GM21381 (cell line): ENCODE data around the gene ERVK3-1.
"Not testable (repeated sequence)": the region's sequence is repeated elsewhere in the genome, so short reads cannot be mapped to it uniquely, and the experiment has no call there.

Source experiments
- ATAC-seq: cut with Tn5 transposase; IDR thresholded peaks from one replicate; pipeline ENCODE4 v1.9.1; 2021; ENCODE audit warnings: mild to moderate bottlenecking, moderate library complexity; ENCODE audit not compliant: unreplicated experiment

The ERVK3-1 gene, protein sequence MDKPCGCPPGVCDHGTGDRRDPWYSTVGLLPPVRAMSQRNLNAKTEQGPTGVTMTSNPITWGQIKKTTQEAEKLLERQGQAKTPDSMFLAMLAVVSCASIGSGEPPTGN

GRCh38 chr19:58305065-58305931 is at the start of gene ERVK3-1:
TSS of gene ERVK3-1 (plus strand) at chr19:58305377. CDS start at chr19:58312169, 6,792 bp downstream.
- ATAC-seq = peak; percentile 95

GRCh38 chr19:58258259-58258658 is 46.9 kb upstream of the ERVK3-1 start:
- not testable (repeated sequence) for ATAC-seq

GRCh38 chr19:58261600-58261967 is 43.6 kb upstream of the ERVK3-1 start:
- no peak for ATAC-seq

DNA sequence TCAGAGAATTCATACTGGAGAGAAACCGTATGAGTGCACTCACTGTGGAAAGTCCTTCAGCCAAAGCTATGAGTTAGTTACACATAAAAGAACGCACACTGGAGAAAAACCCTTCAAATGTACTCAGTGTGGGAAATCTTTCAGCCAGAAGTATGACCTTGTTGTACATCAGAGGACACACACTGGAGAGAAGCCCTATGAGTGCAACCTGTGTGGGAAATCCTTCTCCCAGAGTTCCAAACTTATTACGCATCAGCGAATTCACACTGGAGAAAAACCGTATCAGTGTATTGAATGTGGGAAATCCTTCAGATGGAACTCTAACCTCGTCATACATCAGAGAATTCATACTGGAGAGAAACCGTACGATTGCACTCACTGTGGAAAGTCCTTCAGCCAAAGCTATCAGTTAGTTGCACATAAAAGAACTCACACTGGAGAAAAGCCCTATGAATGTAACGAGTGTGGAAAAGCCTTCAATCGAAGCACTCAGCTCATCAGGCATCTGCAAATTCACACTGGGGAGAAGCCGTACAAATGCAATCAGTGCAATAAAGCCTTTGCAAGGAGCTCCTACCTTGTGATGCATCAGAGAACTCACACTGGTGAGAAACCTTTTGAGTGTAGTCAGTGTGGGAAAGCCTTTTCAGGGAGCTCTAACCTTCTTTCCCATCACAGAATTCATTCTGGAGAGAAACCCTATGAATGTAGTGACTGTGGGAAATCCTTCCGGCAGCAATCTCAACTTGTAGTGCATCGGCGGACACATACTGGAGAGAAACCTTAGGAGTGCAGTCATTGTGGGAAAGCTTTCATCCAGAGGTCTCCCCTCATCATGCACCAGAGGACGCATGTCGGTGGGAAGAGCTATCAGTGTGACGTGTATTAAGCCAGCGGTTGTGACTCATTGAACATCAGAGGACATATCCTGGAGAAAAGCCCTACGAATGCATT is 42.9 kb upstream of the ERVK3-1 start:
- no peak for ATAC-seq

DNA sequence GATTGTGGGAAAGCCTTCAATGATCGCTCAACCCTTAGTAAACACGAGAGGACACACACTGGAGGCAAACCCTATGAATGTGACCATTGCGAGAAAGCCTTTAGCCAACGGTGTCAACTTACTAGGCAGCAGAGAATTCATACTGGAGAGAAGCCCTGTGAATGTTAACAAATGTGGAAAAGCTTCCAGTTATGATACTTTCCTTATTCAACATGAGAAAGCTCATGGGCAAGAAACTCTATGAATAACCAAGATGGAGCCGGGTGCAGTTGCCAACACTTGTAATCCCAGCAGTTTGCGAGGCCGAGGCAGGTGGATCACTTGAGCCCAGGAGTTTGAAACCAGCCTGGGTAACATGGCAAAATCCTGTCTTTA is 42.3 kb upstream of the ERVK3-1 start:
- no peak for ATAC-seq

DNA sequence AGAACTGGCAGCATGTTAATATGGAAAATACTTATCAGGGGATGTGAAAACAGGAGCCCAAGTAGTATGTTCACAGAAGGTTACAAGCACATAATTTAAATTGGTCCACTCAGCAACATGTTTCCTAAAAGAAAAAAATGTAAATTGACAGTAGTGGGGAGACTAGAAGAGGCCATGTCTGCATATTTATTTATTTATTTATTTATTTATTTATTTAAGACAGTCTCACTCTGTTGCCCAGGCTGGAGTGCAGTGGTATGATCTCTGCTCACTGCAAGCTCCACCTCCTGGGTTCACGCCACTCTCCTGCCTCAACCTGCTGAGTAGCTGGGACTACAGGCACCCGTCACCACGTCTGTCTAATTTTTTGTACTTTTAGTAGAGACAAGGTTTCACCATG is 40.1 kb upstream of the ERVK3-1 start:
- ATAC-seq = no peak

DNA sequence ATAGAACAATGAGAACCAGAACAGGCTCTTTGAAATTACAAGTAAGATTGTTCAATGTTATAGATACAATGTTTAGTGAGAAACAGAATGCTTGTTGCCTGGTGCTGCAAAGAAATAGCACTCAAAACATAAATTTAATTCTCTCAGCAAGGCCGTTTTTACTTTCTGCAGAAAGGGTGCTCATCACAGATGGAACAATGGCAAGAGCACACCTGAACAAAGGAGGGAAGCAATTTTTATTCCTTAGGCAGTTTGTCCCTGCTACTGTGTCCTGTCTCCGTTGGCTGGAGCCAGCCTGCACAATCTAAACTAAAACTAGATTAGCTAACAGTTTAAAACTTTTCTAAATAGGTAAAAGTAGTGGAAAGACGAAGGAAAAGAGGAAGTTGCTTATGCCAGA is 36.8 kb upstream of the ERVK3-1 start:
- no peak for ATAC-seq

- ATAC-seq = no peak
These were observed 30.4 kb upstream of the ERVK3-1 start for GRCh38 chr19:58274771-58275201.

GRCh38 chr19:58275564-58275963 is 29.6 kb upstream of the ERVK3-1 start:
- ATAC-seq = no peak

GRCh38 chr19:58277197-58277596 is 28.0 kb upstream of the ERVK3-1 start:
- ATAC-seq = no peak

DNA sequence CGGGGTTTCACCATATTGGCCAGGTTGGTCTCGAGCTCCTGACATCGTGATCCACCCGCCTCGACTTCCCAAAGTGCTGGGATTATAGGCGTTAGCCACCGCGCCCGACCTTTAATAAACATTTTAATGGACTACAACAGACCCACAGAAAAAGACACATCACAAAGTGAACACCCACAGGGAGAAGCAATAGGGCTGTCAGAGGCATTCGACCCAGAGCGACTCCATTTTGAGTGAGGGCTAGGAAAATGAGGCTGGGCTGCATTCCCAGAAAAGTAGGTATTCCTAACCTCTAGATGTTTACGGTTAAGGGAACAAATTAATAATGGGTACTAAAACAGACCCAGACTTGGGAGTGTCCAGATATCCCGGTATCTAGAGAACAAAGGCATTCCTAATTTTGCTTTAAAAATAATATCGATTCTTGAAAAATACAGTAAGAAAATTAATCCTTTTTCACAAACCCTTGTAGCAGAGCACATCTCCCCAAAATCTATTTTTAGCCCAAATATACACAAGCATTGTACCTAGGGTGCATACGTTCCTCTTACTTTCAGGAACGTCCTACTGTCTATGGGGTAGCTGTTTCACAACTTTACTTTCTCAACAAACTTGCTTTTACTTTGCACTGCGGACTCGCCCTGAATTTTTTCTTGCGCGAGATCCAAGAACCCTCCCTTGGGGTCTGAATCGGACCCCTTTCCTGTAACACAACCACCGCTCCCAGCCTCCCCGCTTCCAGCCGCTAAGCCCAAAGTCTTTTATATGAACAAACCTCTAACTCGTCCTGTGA is 27.2 kb upstream of the ERVK3-1 start:
- ATAC-seq = no peak

DNA sequence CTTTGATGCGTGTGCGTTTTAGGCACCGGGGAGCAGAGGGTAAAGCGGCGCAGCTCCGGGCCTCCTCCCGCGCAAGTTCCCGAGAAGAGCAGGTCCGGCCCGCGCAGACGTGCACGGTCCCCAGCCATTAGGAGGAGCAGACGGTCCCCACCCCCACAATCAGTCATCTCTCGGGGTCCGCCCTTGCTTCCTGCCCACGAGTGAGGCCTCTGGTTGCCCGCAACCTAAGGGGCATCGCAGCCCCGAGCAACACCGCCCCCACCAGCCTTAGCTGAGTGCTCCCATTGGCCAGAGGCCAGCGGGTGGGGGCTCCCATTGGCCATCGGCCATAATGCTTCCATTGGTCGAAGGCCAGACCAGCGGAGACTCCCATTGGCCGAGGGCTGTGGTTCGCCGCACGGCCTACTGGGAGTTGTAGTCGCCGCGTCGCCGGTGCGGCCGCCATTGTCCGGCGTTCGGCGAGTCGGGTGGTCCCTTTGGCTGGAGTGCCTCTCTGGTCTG is 26.6 kb upstream of the ERVK3-1 start, which contains the start of gene ZNF8:
TSS of gene ZNF8 (plus strand) at position 415 of the 501 bp plus-strand sequence. CDS start 127 bp downstream, outside the sequence.
- peak; percentile 95 for ATAC-seq

DNA sequence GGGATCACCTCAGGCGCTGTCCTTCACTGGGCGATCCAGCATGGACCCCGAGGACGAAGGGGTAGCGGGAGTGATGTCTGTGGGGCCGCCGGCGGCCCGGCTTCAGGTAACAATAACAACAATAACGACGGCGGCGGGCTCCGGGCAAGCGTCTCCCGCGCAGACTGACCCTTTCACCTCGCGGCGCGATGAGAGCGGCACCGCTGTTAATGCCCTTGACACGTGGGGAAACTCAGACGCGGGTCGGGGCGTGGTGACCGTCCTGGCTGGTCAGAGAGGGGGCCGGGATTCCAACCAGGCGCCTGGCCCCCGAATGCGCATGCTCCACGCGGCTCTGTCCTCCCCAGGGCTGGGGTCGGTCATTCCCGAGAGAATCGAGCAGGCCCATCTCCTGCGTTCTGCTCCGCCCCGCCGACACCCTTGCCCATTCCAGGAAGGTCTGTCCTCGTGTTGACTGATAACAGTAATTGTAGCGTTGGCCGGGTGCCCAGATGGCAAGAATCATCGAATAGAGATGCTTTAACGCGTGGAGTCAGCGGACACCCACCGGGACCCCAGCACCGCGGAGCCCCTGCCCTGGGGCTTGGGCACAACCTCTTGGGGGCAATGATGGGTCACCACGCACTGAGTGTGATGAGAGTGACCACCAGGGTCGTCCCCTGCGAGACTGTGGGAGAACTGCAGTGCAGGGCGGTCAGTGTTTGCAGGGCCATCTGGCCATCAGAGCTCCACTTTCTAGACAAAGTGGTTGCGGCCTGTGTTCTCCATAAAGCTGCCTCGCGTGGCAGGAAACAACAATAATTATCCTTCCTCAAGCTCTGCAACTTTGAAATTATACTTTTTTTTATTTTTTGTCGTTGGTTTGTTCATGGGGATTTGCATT is 25.9 kb upstream of the ERVK3-1 start:
- ATAC-seq = peak; percentile 11

- ATAC-seq = no peak
These were observed 25.3 kb upstream of the ERVK3-1 start for GRCh38 chr19:58279925-58280316.

- no peak for ATAC-seq
These were observed 21.0 kb upstream of the ERVK3-1 start for GRCh38 chr19:58284199-58284598.

DNA sequence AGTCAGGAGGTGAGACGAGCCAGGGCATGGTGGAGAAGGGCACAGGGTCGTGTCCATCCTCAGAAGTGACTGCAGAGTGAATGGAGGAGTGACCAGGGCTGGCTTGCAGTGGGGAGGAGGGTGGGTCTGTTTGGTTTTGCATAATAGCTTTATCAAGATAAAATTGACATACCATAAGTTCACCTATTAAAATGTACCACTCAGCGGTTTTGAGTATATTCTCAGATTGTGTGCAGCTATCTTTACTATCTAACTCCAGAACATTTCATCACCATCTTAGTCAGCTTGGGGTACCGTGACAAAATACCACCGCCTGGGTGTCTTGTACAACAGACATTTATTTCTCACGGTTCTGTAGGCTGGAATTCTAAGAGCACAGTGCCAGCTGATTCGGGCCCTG is 13.2 kb upstream of the ERVK3-1 start:
- no peak for ATAC-seq

GRCh38 chr19:58294743-58295374 is 10.3 kb upstream of the ERVK3-1 start:
- no peak for ATAC-seq

DNA sequence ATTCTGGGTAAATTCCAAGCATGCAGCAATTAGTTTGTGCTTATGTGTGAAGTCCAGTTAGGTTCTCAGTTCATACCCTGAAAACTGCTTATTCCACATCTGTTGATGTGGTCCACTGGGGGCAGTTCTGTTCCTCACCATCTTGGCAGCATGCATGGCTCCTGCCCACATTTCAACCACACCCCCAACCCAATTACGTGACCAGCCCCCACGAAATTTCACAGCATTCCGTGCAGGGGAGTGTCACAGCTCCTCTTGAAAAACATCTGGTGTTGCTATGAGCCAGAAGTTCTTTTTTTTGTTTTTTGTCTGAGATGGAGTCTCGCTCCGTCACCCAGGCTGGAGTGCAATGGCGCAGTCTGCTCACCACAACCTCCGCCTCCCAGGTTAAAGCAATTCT is 9.1 kb upstream of the ERVK3-1 start:
- no peak for ATAC-seq

- ATAC-seq = no peak
These were observed 4.6 kb upstream of the ERVK3-1 start for GRCh38 chr19:58300620-58301019.
